ENCODE measurements around the gene METTL25B.

Gene METTL25B

GRCh38 chr1:156727926-156728598 is at the start of gene METTL25B:
TSS of gene METTL25B (plus strand) at chr1:156728469. CDS start at chr1:156729105, 636 bp downstream.
- peak; percentile 55 for DNase-seq

- DNase-seq, result no peak
Measured at GRCh38 chr1:156680056-156680455, 48.2 kb upstream of the METTL25B start.

- DNase-seq, result peak; percentile 20
Measured at GRCh38 chr1:156681196-156681960, 46.9 kb upstream of the METTL25B start.

- DNase-seq, result peak; percentile 17
Measured at GRCh38 chr1:156682166-156682890, 45.9 kb upstream of the METTL25B start.

GRCh38 chr1:156684227-156684782 is 44.0 kb upstream of the METTL25B start:
- peak; percentile 25 for DNase-seq

- peak; percentile 86 for DNase-seq
Measured at GRCh38 chr1:156689035-156689952, 39.0 kb upstream of the METTL25B start.

- DNase-seq, result peak; percentile 64
Measured at GRCh38 chr1:156689953-156690674, 38.2 kb upstream of the METTL25B start.

- no peak for DNase-seq
Measured at GRCh38 chr1:156690675-156691036, 37.6 kb upstream of the METTL25B start.

GRCh38 chr1:156691191-156691590 is 37.1 kb upstream of the METTL25B start:
- DNase-seq, result no peak

GRCh38 chr1:156691665-156692440 is 36.4 kb upstream of the METTL25B start:
- no peak for DNase-seq

GRCh38 chr1:156692441-156692924 is 35.8 kb upstream of the METTL25B start:
- no peak for DNase-seq

- no peak for DNase-seq
Measured at GRCh38 chr1:156692925-156693847, 35.1 kb upstream of the METTL25B start.

- DNase-seq, result no peak
Measured at GRCh38 chr1:156693848-156694689, 34.2 kb upstream of the METTL25B start.

- no peak for DNase-seq
Measured at GRCh38 chr1:156694690-156694962, 33.6 kb upstream of the METTL25B start.

GRCh38 chr1:156696755-156697154 is 31.5 kb upstream of the METTL25B start:
- DNase-seq, result no peak

GRCh38 chr1:156697481-156697880 is 30.8 kb upstream of the METTL25B start:
- no peak for DNase-seq

GRCh38 chr1:156698995-156699394 is 29.3 kb upstream of the METTL25B start:
- DNase-seq, result no peak

GRCh38 chr1:156700736-156701531 is 27.3 kb upstream of the METTL25B start:
- DNase-seq, result no peak
